ENCODE results near the gene SMAD2. TPM values are rescaled to one million over a fixed set of nuclear protein-coding genes. Genes with fewer than 3 reads are reported as not detected.
A peak's percentile ranks its signal among the peaks of the same experiment; 100 is the strongest.

SMAD2 gene
- total RNA-seq, 2 experiments from 2014 or later, result 40.4 to 81.1 TPM

DNA sequence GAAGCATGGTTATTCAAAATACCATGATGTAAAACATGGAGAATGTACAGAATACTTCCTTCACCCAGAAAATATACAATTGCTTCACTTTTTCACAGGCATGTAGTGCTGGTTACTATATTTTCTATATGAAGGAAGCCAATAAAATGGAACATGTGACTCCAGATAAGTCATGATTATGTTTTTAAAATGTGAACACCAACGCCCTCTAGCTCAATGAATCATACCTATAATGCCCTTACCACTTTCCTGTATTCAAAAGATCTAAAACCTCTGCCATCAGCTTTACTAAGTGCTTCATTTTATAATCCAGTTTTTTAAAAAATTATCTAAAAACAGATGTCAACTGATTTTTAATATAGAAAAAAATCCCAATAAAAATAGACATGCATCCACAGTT is 59.9 kb downstream of the SMAD2 start:
- H2AFZ ChIP-seq (ENCODE audit: low read length), result no peak overlapping the region
- H3K27ac ChIP-seq (ENCODE audit: low read depth, low read length, poor library complexity, severe bottlenecking), result no peak overlapping the region
- H4K20me1 ChIP-seq (ENCODE audit: insufficient read depth, low read length), result 0 out of 2 replicates have a peak, but pooled peaks cover 4% of the 10 kb centered on the region
- CTCF ChIA-PET (ENCODE audit: unreplicated experiment), result no interaction called here
- POLR2A ChIA-PET, result interaction anchor here (0.8 kb wide), 1 partner anchor 105 kb away, joined by 3 read pairs; no protein-coding TSS in a partner anchor
- intact Hi-C loops (cut with micrococcal nuclease; ENCODE audit: unreplicated experiment), result no loop called here
- H3K9me3 ChIP-seq (ENCODE audit: low read length), result no peaks in the 10 kb centered on the region
- no peak overlapping the region for H3K4me3 ChIP-seq (ENCODE audit: low read depth, low read length, poor library complexity, severe bottlenecking)
- no peaks in the 10 kb centered on the region for H3K9me2 ChIP-seq (ENCODE audit: insufficient read depth, low read length)
- no TSS peak for BruUV-seq (replicated peaks)
- H3K4me1 ChIP-seq (ENCODE audit: insufficient read depth, low read length, poor library complexity, severe bottlenecking), result no peaks in the 10 kb centered on the region
- H3K36me3 ChIP-seq (ENCODE audit: insufficient read depth, low read length), result peaks cover 21% of the 10 kb centered on the region
- no peak for DNase-seq (ENCODE audit: low spot score)
- TF ChIP-seq, protein P1, sequence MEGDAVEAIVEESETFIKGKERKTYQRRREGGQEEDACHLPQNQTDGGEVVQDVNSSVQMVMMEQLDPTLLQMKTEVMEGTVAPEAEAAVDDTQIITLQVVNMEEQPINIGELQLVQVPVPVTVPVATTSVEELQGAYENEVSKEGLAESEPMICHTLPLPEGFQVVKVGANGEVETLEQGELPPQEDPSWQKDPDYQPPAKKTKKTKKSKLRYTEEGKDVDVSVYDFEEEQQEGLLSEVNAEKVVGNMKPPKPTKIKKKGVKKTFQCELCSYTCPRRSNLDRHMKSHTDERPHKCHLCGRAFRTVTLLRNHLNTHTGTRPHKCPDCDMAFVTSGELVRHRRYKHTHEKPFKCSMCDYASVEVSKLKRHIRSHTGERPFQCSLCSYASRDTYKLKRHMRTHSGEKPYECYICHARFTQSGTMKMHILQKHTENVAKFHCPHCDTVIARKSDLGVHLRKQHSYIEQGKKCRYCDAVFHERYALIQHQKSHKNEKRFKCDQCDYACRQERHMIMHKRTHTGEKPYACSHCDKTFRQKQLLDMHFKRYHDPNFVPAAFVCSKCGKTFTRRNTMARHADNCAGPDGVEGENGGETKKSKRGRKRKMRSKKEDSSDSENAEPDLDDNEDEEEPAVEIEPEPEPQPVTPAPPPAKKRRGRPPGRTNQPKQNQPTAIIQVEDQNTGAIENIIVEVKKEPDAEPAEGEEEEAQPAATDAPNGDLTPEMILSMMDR (conservative IDR thresholded peaks at IDR 0.05; ENCODE audit: low read length), result peak; percentile 39; the same call in 1 of the 2 replicates
- TF ChIP-seq EZH2phosphoT487 (IDR thresholded peaks at IDR 0.05; ENCODE audit: borderline replicate concordance, low read depth, low read length), result no peak
- no peak overlapping the region for H3K4me2 ChIP-seq (ENCODE audit: low read length)
- no peaks in the 10 kb centered on the region for H3K79me2 ChIP-seq (ENCODE audit: insufficient read depth, low read depth, low read length)

DNA sequence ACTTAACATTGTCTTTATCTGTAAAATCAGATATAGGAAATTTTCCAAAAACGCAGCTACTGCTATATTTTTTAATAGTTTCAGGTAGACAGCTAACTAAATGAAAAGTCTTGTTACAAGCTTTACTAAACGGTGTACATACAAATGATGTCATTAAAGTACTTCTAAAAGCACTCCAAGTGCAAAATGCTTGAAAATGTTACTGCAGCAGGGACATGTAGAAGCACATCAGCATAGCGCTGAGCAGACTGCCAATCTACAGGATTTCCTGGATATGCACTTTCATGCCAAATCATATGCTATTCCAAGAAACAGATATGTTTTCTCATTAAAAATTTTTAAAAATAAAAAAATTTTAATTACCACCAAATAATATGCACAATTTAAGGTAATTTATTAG is 61.7 kb downstream of the SMAD2 start:
- intact Hi-C loops (cut with micrococcal nuclease; ENCODE audit: unreplicated experiment), result no loop called here
- Histone ChIP-seq H3K4me3 (ENCODE audit: low read depth, low read length, poor library complexity, severe bottlenecking) (no peak overlapping the region), H4K20me1 (ENCODE audit: insufficient read depth, low read length) (0 out of 2 replicates have a peak, but pooled peaks cover 4% of the 10 kb centered on the region), H3K4me1 (ENCODE audit: insufficient read depth, low read length, poor library complexity, severe bottlenecking) (no peaks in the 10 kb centered on the region), H2AFZ (ENCODE audit: low read length) (no peak overlapping the region), H3K27ac (ENCODE audit: low read depth, low read length, poor library complexity, severe bottlenecking) (no peak overlapping the region), H3K79me2 (ENCODE audit: insufficient read depth, low read depth, low read length) (no peaks in the 10 kb centered on the region), H3K36me3 (ENCODE audit: insufficient read depth, low read length) (peaks cover 33% of the 10 kb centered on the region), H3K9me2 (ENCODE audit: insufficient read depth, low read length) (no peaks in the 10 kb centered on the region), H3K9me3 (ENCODE audit: low read length) (no peaks in the 10 kb centered on the region), H3K4me2 (ENCODE audit: low read length) (no peak overlapping the region)
- DNase-seq (ENCODE audit: low spot score), result no peak
- ChIA-PET POLR2A (no interaction called here), CTCF (ENCODE audit: unreplicated experiment) (no interaction called here)
- TF ChIP-seq EZH2phosphoT487 (IDR thresholded peaks at IDR 0.05; ENCODE audit: borderline replicate concordance, low read depth, low read length), result no peak
- TF ChIP-seq, protein P1 (conservative IDR thresholded peaks at IDR 0.05; ENCODE audit: low read length), result no peak
- BruUV-seq (replicated peaks), result no TSS peak

DNA sequence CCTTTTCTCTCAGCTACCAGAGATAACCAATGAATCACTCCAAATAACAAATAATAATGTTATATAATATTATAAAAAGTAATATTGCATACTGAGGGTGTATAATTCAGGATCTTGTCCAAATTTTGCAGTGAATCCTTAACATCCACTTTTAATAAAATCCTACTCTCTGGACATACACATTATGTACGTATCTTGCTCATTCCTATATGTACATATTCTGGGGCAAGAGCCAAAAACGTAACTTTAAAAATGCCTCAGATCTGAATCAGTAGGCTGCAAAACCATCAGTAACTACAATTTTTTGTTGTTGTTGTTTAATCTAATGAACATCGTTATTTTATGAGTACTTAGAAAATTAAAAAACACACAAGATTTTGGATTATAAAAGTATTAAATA is 65.3 kb downstream of the SMAD2 start:
- DNase-seq (ENCODE audit: low spot score), result no peak
- H3K36me3 ChIP-seq (ENCODE audit: insufficient read depth, low read length), result peaks cover 50% of the 10 kb centered on the region
- intact Hi-C loops (cut with micrococcal nuclease; ENCODE audit: unreplicated experiment), result no loop called here
- no peak overlapping the region for H3K27ac ChIP-seq (ENCODE audit: low read depth, low read length, poor library complexity, severe bottlenecking)
- no peaks in the 10 kb centered on the region for H3K4me1 ChIP-seq (ENCODE audit: insufficient read depth, low read length, poor library complexity, severe bottlenecking)
- TF ChIP-seq, protein P1 (conservative IDR thresholded peaks at IDR 0.05; ENCODE audit: low read length), result no peak
- TF ChIP-seq EZH2phosphoT487 (IDR thresholded peaks at IDR 0.05; ENCODE audit: borderline replicate concordance, low read depth, low read length), result no peak
- ChIA-PET CTCF (ENCODE audit: unreplicated experiment) (no interaction called here), POLR2A (no interaction called here)
- H2AFZ ChIP-seq (ENCODE audit: low read length), result no peak overlapping the region
- H4K20me1 ChIP-seq (ENCODE audit: insufficient read depth, low read length), result no peaks in the 10 kb centered on the region
- H3K79me2 ChIP-seq (ENCODE audit: insufficient read depth, low read depth, low read length), result no peaks in the 10 kb centered on the region
- H3K4me3 ChIP-seq (ENCODE audit: low read depth, low read length, poor library complexity, severe bottlenecking), result no peak overlapping the region
- H3K9me2 ChIP-seq (ENCODE audit: insufficient read depth, low read length), result no peaks in the 10 kb centered on the region
- H3K4me2 ChIP-seq (ENCODE audit: low read length), result no peak overlapping the region
- BruUV-seq (replicated peaks), result no TSS peak
- no peaks in the 10 kb centered on the region for H3K9me3 ChIP-seq (ENCODE audit: low read length)
